Right lobe of liver (tissue), 4 donors: ENCODE results near the gene MFSD6.

Source experiments
- POLR2A ChIP-seq: fragments of 450-650 bp; IDR thresholded peaks from one replicate; pipeline ENCODE4 v1.6.1; 2017; ENCODE audit warnings: antibody characterized with exemption, mild to moderate bottlenecking
- TF ChIP-seq, protein P1 (sequence below), 4 donors: fragments of 200-600 bp in 3 of 4; fragments of 450-650 bp in 1 of 4; IDR thresholded peaks; one replicate each; pipeline versions ENCODE4 v1.5.1 to v1.8.0; 2016 to 2022; ENCODE audit warnings: antibody characterized with exemption in 4 of 4, mild to moderate bottlenecking in 2 of 4
- donor health status: DM: no; HTN: no; CAD: no.
- donor health status: DM: no; HTN: no; CAD: no.
- donor health status: DM: no; HTN: yes; CAD: no.

DNA sequence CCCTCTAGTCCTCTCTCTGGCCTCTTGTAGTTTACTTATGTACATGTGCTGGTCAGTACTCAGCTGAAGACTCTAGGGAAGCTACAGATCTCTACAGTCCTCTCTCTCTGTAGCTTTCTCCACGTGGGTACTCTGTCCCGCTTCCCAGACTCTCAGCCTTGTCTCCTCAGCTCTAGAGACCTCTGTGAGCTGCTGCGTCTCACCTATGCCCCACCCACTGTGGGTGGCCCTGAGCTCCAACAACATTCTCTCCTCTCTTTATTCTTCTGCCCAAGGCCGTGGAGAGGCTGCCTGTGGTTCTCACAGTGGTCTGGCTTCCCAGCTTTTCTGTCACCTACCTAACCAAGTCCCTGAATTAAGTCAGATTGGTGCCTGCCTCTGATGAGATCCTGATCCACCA, 33.4 kb downstream of the MFSD6 start:
- TF ChIP-seq, protein P1, sequence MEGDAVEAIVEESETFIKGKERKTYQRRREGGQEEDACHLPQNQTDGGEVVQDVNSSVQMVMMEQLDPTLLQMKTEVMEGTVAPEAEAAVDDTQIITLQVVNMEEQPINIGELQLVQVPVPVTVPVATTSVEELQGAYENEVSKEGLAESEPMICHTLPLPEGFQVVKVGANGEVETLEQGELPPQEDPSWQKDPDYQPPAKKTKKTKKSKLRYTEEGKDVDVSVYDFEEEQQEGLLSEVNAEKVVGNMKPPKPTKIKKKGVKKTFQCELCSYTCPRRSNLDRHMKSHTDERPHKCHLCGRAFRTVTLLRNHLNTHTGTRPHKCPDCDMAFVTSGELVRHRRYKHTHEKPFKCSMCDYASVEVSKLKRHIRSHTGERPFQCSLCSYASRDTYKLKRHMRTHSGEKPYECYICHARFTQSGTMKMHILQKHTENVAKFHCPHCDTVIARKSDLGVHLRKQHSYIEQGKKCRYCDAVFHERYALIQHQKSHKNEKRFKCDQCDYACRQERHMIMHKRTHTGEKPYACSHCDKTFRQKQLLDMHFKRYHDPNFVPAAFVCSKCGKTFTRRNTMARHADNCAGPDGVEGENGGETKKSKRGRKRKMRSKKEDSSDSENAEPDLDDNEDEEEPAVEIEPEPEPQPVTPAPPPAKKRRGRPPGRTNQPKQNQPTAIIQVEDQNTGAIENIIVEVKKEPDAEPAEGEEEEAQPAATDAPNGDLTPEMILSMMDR (IDR thresholded peaks at IDR 0.05): no peak
- no peak for TF ChIP-seq POLR2A
